HepG2 (cell line): ENCODE results near the gene CHCHD1. TPM values are rescaled to one million over a fixed set of nuclear protein-coding genes. Genes with fewer than 3 reads are reported as not detected.
A peak's percentile ranks its signal among the peaks of the same experiment; 100 is the strongest.

Source experiments
- ARNT2 ChIP-seq: sonication (generic); formaldehyde crosslinking; IDR thresholded peaks from 2 replicates; pipeline ENCODE4 v1.8.0; 2022; ENCODE audit warnings: mild to moderate bottlenecking, low read depth, missing genetic modification reagents, moderate library complexity
- CBFB ChIP-seq: sonication (generic); formaldehyde crosslinking; IDR thresholded peaks from 2 replicates; pipeline ENCODE4 v1.4.0; 2020; ENCODE audit warnings: missing genetic modification reagents
- E2F2 ChIP-seq: sonication (generic); formaldehyde crosslinking; IDR thresholded peaks from 2 replicates; pipeline ENCODE4 v1.4.0; 2020; ENCODE audit warnings: missing genetic modification reagents, borderline replicate concordance
- FOXK2 ChIP-seq: fragments of 450-650 bp; IDR thresholded peaks from 2 replicates; pipeline ENCODE4 v1.6.1; 2016
- HDAC1 ChIP-seq: sonication (generic); formaldehyde crosslinking; IDR thresholded peaks from 2 replicates; pipeline ENCODE4 v1.5.1; 2020; ENCODE audit warnings: mild to moderate bottlenecking, missing genetic modification reagents
- LRRFIP1 ChIP-seq: sonication (generic); formaldehyde crosslinking; conservative IDR thresholded peaks from 2 replicates; pipeline ENCODE4 v1.4.0; 2020; ENCODE audit warnings: missing genetic modification reagents
- NFRKB ChIP-seq: fragments of 450-650 bp; IDR thresholded peaks from 2 replicates; pipeline ENCODE4 v1.6.1; 2017
- PAXIP1 ChIP-seq: sonication (generic); formaldehyde crosslinking; conservative IDR thresholded peaks from 2 replicates; pipeline ENCODE4 v1.4.0; 2020; ENCODE audit warnings: mild to moderate bottlenecking, missing genetic modification reagents, moderate library complexity
- REXO4 ChIP-seq: sonication (generic); formaldehyde crosslinking; IDR thresholded peaks from 2 replicates; pipeline ENCODE4 v1.8.0; 2022; ENCODE audit warnings: missing genetic modification reagents, mild to moderate bottlenecking, borderline replicate concordance
- SP2 ChIP-seq: sonication (generic); formaldehyde crosslinking; IDR thresholded peaks from 2 replicates; pipeline ENCODE4 v1.5.1; 2020; ENCODE audit warnings: mild to moderate bottlenecking, missing genetic modification reagents
- ZBTB33 ChIP-seq: sonication (generic); formaldehyde crosslinking; IDR thresholded peaks from 2 replicates; pipeline ENCODE4 v1.4.0; 2020; ENCODE audit warnings: missing genetic modification reagents
- ZNF33A ChIP-seq: sonication (generic); formaldehyde crosslinking; IDR thresholded peaks from 2 replicates; pipeline ENCODE4 v1.5.1; 2020; ENCODE audit warnings: missing genetic modification reagents, mild to moderate bottlenecking, moderate library complexity, borderline replicate concordance
- ZNF382 ChIP-seq: sonication (generic); formaldehyde crosslinking; IDR thresholded peaks from 2 replicates; pipeline ENCODE4 v1.5.0; 2020; ENCODE audit warnings: missing genetic modification reagents, mild to moderate bottlenecking, borderline replicate concordance
- ZNF552 ChIP-seq: sonication (generic); formaldehyde crosslinking; IDR thresholded peaks from 2 replicates; pipeline ENCODE4 v1.9.0; 2022; ENCODE audit warnings: missing genetic modification reagents, mild to moderate bottlenecking, borderline replicate concordance
- ZNF607 ChIP-seq: sonication (generic); formaldehyde crosslinking; IDR thresholded peaks from 2 replicates; pipeline ENCODE4 v1.5.1; 2020; ENCODE audit warnings: missing genetic modification reagents, mild to moderate bottlenecking, borderline replicate concordance
- ZNF782 ChIP-seq: sonication (generic); formaldehyde crosslinking; IDR thresholded peaks from 2 replicates; pipeline ENCODE4 v1.4.0; 2020; ENCODE audit warnings: missing genetic modification reagents, mild to moderate bottlenecking, borderline replicate concordance
- ZUFSP ChIP-seq: sonication (generic); formaldehyde crosslinking; IDR thresholded peaks from 2 replicates; pipeline ENCODE4 v1.9.0; 2021; ENCODE audit warnings: missing genetic modification reagents, mild to moderate bottlenecking, borderline replicate concordance
- polyA plus RNA-seq, 8 experiments: library from polyadenylated mRNA; depleted of rRNA in 3 of 8; stranded (reverse) in 7 of 8; unstranded in 1 of 8; fragments of >200 nt; fragmentation: Illumina TruSeq in 4 of 8; extraction: Trizol in 4 of 8; gene quantifications; 2 replicates each; pipeline versions ENCODE4 v1.2.1 to v1.2.3, GENCODE V29; 2011 to 2016; ENCODE audit warnings: low read depth in 4 of 8, missing spikeins in 1 of 8, mixed read lengths in 1 of 8; ENCODE audit not compliant: insufficient read depth in 1 of 8
- total RNA-seq, 5 experiments: library from RNA; depleted of rRNA; stranded (reverse); fragments of >200 nt; fragmentation: Illumina TruSeq; extraction: Trizol; gene quantifications; 2 replicates each; pipeline ENCODE4 v1.2.3, GENCODE V29; 2016; ENCODE audit warnings: low read depth in 1 of 5

CHCHD1 gene
- total and polyA plus RNA-seq, 2 of the 13 experiments (the other 11 are each of a cell fraction or from before 2014, with no cell fraction given), result 36.9 to 71.2 TPM

- TF ChIP-seq ZBTB33 (no peak), ZNF552 (CRISPR knock-in tag) (no peak), ARNT2 (CRISPR knock-in tag) (no peak), ZNF33A (CRISPR knock-in tag) (peak; percentile 24; the same call in 1 of the 2 replicates), FOXK2 (no peak), HDAC1 (CRISPR knock-in tag) (peak; percentile 62), PAXIP1 (CRISPR knock-in tag) (peak; percentile 52), REXO4 (CRISPR knock-in tag) (no peak), ZNF382 (CRISPR knock-in tag) (no peak), CBFB (CRISPR knock-in tag) (no peak), ZNF607 (peak; percentile 73; the same call in 1 of the 2 replicates), LRRFIP1 (no peak), NFRKB (peak; percentile 87), SP2 (peak; percentile 85), ZNF782 (no peak), ZUFSP (CRISPR knock-in tag) (no peak), E2F2 (no peak)
Observed at GRCh38 chr10:73743905-73744663, 37.8 kb upstream of the CHCHD1 start, which contains the start of gene SEC24C (continued).
